ENCODE results near the gene PGLYRP3.
A peak's percentile ranks its signal among the peaks of the same experiment; 100 is the strongest.
"Not testable (repeated sequence)": the region's sequence is repeated elsewhere in the genome, so short reads cannot be mapped to it uniquely, and the experiment has no call there.

Gene PGLYRP3

DNA sequence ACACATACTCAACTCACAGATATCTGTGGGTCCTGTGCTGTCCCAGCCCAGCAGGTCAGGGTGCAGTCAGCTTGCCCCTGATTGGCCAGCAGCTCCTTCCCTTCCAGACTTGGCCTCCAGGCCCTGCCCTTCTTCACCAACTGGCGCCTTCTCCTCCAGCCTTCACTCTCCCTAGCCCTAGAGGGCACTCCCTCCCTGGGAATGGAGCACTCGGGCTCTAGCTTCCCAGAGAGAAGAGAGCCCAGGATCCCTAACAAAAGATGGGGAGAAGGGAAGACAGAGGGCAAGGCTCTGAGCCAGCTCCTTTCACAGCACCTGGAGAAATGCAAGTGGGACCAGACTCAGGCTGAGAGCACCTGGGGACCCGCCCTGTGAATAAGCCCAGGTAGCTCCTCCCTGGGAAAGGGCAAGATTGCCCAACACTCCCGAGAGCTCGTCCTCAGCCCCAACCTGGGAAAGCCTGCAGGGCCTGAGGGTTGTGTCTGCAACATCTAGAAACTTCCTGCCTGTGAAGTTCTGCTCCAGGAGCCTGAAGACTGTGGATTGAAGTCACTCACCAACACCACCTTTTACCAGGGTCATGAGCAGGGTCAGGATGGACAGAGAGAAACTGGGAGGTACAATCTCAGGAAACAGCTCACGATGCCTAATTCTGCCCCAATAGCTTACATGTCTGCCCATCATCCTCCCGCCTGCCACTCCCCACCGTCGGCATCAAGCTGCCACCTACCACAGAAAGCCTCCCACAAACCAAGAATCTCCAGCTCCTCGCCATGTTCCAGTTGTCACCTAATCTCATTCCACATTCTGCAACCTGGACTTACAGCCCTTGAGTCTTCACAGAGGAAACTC is 36.0 kb upstream of the PGLYRP3 start, which contains the start of gene PGLYRP4:
PGLYRP4 (minus strand) TSS at position 331 of the 852 bp plus-strand sequence. CDS start 909 bp downstream, outside the sequence.
- no peak for DNase-seq

GRCh38 chr1:153347856-153348255 is 35.1 kb upstream of the PGLYRP3 start:
- peak; percentile 21 for DNase-seq

DNA sequence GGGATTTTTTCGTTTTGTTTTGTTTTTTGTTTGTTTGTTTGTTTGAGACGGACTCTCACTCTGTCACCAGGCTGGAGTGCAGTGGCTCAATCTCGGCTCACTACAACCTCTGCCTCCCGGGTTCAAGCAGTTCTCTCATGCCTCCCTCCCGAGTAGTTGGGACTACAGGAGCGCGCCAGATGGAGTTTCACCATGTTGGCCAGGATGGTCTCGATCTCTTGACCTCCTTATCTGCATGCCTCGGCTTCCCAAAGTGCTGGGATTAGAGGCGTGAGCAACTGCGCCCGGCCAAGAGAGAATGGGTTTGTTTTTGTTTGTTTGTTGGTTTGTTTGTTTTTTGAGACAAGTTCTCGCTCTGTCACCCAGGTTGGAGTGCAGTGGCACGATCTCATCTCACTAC is 34.3 kb upstream of the PGLYRP3 start:
- not testable (repeated sequence) for DNase-seq

- peak; percentile 54 for DNase-seq
These were observed 33.4 kb upstream of the PGLYRP3 start for GRCh38 chr1:153346077-153346723.

DNA sequence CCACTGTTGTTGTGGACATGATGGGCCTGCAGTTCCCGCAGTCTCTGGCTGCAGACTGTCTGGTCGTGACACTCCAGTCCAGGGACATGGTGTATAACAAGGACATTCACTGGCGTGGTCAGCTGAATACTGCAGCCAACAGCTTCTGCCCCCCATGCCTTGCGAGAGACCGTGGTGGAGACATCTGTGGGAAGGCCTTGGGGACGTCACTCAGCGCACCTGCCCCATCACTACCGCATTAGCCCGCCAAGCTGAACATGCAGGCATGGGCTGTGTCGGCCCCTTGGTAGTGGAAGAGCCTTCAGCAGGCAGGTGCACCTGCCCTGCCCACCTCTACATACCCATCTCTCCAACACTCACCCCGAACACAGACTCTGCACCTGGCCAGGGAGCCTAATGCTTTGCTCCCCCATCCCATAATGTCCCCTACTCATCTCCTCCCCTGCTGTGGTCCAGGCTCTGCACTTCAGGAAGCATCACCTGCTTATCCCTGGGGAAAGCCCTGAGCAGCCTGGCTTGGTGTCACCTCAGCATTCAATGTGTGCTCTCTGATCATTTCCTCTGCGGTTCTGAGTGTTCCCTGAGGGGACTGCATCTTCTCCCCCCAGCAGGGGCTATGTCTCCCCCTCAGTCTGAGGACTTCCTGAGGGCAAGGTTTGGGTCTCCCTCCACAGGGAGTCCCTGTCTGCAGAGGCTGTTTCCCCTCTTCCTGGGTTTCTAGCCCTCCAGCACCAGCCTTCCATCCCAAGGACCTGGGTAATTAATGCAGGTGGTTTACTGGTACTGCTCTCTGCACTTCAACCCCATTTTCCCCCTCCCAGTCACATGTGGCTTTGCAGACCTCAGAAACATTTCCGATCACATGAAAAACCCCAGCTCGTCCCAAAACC is 32.7 kb upstream of the PGLYRP3 start:
- peak; percentile 29 for DNase-seq

- peak; percentile 29 for DNase-seq
These were observed 31.9 kb upstream of the PGLYRP3 start for GRCh38 chr1:153344718-153345025.

- DNase-seq: no peak
These were observed 31.3 kb upstream of the PGLYRP3 start for GRCh38 chr1:153343811-153344717.

DNA sequence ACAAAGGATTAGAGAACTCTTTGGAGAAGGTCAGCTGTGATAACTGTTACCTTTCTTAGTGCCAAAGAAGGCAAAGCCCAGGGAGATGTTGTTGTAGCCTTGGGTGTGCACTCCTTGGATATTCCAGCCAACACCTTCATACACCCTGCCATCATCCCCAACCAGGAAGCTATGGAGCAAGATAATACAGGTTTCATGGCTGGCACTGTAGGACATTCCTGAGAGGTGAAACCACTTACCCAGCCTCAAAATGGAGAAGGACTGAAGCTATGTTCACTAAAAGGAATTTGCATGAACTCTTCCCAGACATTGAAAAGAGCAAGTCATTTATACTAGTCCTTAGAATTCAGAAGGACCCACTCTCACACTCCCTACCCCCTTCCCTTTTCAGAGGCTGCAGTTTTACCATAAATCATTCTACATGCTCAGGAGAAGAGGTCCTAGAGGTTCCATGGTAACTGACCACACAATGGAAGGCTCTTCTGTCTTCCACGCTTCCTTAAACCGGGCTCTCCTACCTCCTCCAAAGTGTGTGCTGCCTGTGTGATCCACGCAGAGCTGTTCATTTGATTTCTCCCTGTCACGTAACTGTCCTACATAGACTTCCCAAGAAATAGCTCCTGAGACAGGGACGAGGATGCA is 30.4 kb upstream of the PGLYRP3 start:
- no peak for DNase-seq

DNA sequence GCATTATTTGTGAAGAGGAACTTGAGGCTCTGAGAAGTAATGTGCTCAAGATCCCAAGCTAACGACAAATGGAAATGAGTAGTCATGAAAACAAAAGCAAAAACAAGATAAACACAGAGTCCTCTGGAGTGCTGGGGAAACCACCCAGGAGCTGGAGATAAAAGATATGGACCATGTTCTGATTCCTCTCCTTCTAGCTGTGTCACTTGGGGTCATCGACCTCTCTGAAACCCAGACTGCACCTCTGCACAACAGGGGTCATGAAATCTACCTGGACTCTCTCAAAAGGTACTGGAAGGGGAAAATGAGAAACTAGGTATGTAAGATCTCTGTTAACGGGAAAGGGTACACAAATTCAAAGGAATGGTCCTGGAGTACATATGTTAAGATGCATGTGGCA is 29.4 kb upstream of the PGLYRP3 start:
- DNase-seq: no peak

GRCh38 chr1:153341431-153341934 is 28.7 kb upstream of the PGLYRP3 start:
- DNase-seq: no peak

DNA sequence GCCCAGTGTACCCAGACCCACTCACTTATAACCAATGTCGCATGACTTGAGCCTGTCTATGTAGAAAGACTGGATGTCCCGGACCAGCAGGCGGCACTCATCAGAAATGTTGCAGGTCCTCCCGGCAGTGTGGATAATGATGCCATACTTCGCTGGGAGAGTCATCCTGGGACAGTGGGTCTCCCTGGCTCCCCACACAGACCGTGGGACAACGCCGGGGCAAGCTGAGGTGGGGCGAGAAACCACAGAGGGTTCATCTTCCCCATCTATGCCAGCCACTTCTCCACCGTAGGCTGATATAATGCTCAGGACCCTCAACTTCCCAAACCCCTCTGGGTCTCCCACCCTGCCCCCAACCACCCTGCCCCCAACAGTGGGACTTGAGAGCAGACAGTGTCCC is 27.6 kb upstream of the PGLYRP3 start:
- DNase-seq: no peak

GRCh38 chr1:153339802-153340201 is 27.1 kb upstream of the PGLYRP3 start:
- no peak for DNase-seq

DNA sequence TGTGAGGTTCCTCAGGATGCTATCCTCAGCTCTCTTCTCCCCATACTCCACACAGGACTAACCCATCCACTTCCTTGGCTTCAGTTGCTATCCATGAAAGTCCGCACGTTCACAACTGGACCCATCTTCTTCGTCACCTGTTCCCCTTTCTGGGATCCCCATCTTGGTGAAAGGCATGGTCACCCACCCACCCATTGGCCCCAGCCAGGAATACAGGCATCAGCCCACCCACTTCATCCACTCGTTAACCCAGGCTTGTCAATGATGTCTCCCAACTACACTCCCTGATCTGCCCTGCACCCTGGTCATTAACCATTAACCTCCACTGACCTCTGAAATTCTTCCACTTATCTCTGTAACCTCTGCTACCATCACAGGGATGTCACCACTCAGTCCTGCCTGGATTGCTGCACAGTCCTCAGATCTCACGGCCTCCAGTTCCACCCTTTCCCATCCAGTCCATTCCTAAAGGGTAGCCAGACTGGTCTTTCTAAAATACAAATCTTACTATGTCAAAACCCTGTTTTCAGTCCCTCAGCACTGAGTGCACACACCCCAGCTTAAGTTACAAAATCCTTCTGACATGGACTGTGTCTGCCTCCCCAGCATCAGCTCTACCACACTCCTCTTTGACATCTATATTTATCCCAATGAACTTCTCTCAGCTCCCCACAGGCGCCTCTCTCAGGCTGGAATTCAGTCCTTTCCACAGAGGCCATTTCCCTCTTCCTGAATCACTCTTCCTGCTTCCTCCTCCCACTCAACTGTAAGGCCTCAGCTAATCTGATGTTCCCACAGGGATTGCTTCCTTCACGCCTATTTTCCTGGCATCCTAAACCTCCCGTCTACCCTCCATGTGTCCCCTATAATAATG is 25.5 kb upstream of the PGLYRP3 start:
- no peak for DNase-seq

DNA sequence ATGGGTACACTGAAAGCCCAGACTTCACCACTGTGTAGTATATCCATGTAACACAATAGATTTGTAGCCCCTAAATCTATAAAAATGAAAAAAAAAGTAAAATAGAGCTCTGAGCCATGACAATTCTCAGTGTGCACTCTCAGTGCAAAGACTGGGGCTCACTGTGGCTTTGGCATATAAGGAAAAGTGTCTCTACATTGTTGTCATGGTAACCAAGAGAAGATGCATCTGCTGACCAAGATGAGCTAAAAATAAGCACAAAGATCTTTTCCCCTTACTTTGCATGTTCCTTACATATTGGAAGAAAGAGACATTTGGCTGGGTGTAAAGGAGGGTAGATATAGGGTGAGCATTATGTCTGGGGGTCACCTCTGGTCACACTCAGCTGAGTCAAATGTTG is 23.9 kb upstream of the PGLYRP3 start:
- no peak for DNase-seq

GRCh38 chr1:153333902-153334301 is 21.1 kb upstream of the PGLYRP3 start:
- no peak for DNase-seq

DNA sequence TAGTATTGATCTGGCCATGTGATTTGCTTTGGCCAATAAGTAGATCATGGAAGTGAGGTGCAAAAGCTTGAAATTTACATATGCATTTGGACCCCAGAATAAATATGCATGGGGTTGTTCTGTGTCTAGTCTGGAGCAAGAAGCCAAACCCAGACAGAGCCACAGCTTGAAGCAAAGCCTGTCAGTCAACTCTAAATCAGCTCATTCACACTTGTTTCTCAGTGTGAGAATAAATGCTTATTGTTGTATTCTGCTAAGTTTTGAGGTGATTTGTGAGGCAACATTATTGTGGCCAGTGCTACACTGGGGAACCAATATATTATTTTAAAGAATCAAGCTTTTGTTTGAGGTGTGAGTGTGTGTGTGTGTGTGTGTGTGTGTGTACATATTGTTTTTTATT is 12.2 kb upstream of the PGLYRP3 start:
- DNase-seq: no peak

- DNase-seq: no peak
These were observed 9.8 kb upstream of the PGLYRP3 start for GRCh38 chr1:153322568-153322967.

DNA sequence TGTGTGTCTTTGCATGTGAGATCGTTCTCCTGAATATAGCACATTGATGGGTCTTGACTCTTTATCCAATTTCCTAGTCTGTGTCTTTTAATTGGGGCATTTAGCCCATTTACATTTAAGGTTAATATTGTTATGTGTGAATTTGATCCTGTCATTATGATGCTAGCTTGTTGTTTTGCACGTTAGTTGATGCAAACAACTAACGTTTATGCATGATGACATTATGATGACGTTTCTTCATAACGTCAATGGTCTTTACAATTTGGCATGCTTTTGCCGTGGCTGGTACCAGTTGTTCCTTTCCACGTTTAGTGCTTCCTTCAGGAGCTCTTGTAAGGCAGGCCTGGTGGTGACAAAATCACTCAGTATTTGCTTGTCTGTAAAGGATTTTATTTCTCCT is 5.4 kb upstream of the PGLYRP3 start:
- not testable (repeated sequence) for DNase-seq

DNA sequence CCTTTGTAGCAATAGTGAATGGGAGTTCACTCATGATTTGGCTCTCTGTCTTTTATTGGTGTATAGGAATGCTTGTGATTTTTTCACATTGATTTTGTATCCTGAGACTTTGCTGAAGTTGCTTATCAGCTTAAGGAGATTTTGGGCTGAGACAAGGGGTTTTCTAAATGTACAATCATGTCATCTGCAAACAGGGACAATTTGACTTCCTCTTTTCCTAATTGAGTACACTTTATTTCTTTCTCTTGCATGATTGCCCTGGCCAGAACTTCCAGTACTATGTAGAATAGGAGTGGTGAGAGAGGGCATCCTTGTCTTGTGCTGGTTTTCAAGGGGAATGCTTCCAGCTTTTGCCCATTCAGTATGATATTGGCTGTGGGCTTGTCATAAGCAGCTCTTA is 3.3 kb upstream of the PGLYRP3 start:
- DNase-seq: not testable (repeated sequence)

- DNase-seq: not testable (repeated sequence)
These were observed 1.6 kb upstream of the PGLYRP3 start for GRCh38 chr1:153314388-153314787.

GRCh38 chr1:153313288-153313687 is 536 bp upstream of the PGLYRP3 start:
- no peak for DNase-seq
